Measurements from ENCODE around the gene GAS2L1.

DNA sequence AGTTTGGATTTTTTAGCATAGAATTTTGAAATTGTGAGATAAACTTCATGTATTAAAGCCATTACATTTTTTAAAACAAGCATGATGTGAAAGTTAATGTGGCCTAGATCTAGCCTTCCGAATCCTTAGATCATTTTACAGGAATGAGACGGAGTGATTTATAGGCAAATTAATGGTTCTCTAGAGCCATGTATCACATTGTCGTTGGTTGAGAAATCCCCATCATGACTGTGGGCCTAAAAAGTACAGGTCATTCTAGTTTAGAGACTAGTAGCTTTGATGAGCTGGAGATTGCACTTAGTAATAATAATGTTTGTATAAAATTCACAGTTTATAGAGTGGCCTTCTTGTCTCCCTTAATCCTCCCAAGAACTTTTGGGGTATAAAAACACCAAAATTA lies 31.3 kb upstream of the GAS2L1 start:
- TF ChIP-seq POLR2A (IDR thresholded peaks at IDR 0.05; ENCODE audit: low read depth, low read length) (no peak), RFX5 (IDR thresholded peaks at IDR 0.05; ENCODE audit: low read depth, low read length) (no peak), CEBPB (IDR thresholded peaks at IDR 0.05; ENCODE audit: low read depth, low read length) (no peak), RCOR1 (IDR thresholded peaks at IDR 0.05; ENCODE audit: insufficient replicate concordance, low read length) (no peak), SMC3 (IDR thresholded peaks at IDR 0.05; ENCODE audit: low read depth, low read length) (no peak), MAZ (IDR thresholded peaks at IDR 0.05; ENCODE audit: borderline replicate concordance, low read depth, low read length) (no peak), MXI1 (IDR thresholded peaks at IDR 0.05; ENCODE audit: borderline replicate concordance, low read depth, low read length) (no peak), BHLHE40 (IDR thresholded peaks at IDR 0.05; ENCODE audit: low read depth, low read length) (no peak), NFE2L2 (IDR thresholded peaks at IDR 0.05; ENCODE audit: low read depth, low read length) (no peak), RAD21 (IDR thresholded peaks at IDR 0.05; ENCODE audit: low read length) (no peak), FOS (IDR thresholded peaks at IDR 0.05; ENCODE audit: low read depth, low read length) (no peak)
- TF ChIP-seq, protein P1, sequence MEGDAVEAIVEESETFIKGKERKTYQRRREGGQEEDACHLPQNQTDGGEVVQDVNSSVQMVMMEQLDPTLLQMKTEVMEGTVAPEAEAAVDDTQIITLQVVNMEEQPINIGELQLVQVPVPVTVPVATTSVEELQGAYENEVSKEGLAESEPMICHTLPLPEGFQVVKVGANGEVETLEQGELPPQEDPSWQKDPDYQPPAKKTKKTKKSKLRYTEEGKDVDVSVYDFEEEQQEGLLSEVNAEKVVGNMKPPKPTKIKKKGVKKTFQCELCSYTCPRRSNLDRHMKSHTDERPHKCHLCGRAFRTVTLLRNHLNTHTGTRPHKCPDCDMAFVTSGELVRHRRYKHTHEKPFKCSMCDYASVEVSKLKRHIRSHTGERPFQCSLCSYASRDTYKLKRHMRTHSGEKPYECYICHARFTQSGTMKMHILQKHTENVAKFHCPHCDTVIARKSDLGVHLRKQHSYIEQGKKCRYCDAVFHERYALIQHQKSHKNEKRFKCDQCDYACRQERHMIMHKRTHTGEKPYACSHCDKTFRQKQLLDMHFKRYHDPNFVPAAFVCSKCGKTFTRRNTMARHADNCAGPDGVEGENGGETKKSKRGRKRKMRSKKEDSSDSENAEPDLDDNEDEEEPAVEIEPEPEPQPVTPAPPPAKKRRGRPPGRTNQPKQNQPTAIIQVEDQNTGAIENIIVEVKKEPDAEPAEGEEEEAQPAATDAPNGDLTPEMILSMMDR (conservative IDR thresholded peaks at IDR 0.05; ENCODE audit: low read depth, low read length), result no peak
- TF ChIP-seq, protein P2, sequence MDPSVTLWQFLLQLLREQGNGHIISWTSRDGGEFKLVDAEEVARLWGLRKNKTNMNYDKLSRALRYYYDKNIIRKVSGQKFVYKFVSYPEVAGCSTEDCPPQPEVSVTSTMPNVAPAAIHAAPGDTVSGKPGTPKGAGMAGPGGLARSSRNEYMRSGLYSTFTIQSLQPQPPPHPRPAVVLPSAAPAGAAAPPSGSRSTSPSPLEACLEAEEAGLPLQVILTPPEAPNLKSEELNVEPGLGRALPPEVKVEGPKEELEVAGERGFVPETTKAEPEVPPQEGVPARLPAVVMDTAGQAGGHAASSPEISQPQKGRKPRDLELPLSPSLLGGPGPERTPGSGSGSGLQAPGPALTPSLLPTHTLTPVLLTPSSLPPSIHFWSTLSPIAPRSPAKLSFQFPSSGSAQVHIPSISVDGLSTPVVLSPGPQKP (IDR thresholded peaks at IDR 0.05; ENCODE audit: borderline replicate concordance, low read depth, low read length), result no peak
- TF ChIP-seq, protein P3, sequence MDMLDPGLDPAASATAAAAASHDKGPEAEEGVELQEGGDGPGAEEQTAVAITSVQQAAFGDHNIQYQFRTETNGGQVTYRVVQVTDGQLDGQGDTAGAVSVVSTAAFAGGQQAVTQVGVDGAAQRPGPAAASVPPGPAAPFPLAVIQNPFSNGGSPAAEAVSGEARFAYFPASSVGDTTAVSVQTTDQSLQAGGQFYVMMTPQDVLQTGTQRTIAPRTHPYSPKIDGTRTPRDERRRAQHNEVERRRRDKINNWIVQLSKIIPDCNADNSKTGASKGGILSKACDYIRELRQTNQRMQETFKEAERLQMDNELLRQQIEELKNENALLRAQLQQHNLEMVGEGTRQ (IDR thresholded peaks at IDR 0.05; ENCODE audit: low read depth, low read length), result no peak

Measured in IMR-90 (cell line).